ENCODE results near the gene IRF4.

IRF4 gene

GRCh38 chr6:391559-392440, at the start of gene IRF4:
Gene IRF4, plus strand, starts transcription at chr6:391752. Its CDS starts 1,401 bp downstream, at chr6:393153.
- no peak for TF ChIP-seq POLR2A (IDR thresholded peaks at IDR 0.05; ENCODE audit: low read depth, low read length)
- FAIRE-seq: no peak
- no peak for DNase-seq (ENCODE audit: insufficient read length, low spot score)

- no peak for TF ChIP-seq POLR2A (IDR thresholded peaks at IDR 0.05; ENCODE audit: low read depth, low read length)
- FAIRE-seq (no peak), DNase-seq (ENCODE audit: insufficient read length, low spot score) (no peak)
These were observed 49.4 kb upstream of the IRF4 start for GRCh38 chr6:341914-342831.

GRCh38 chr6:342832-343179, 48.7 kb upstream of the IRF4 start:
- no peak for FAIRE-seq
- no peak for DNase-seq (ENCODE audit: insufficient read length, low spot score)
- no peak for TF ChIP-seq POLR2A (IDR thresholded peaks at IDR 0.05; ENCODE audit: low read depth, low read length)

- DNase-seq (ENCODE audit: insufficient read length, low spot score) (no peak), FAIRE-seq (no peak)
- TF ChIP-seq POLR2A (IDR thresholded peaks at IDR 0.05; ENCODE audit: low read depth, low read length): no peak
These were observed 48.2 kb upstream of the IRF4 start for GRCh38 chr6:343226-343935.

GRCh38 chr6:343960-344815, 47.4 kb upstream of the IRF4 start:
- DNase-seq (ENCODE audit: insufficient read length, low spot score): no peak
- TF ChIP-seq POLR2A (IDR thresholded peaks at IDR 0.05; ENCODE audit: low read depth, low read length): no peak
- FAIRE-seq: no peak

GRCh38 chr6:344816-345340, 46.7 kb upstream of the IRF4 start:
- TF ChIP-seq POLR2A (IDR thresholded peaks at IDR 0.05; ENCODE audit: low read depth, low read length): no peak
- DNase-seq (ENCODE audit: insufficient read length, low spot score) (no peak), FAIRE-seq (no peak)

GRCh38 chr6:345747-346385, 45.7 kb upstream of the IRF4 start:
- no peak for TF ChIP-seq POLR2A (IDR thresholded peaks at IDR 0.05; ENCODE audit: low read depth, low read length)
- FAIRE-seq: no peak
- DNase-seq (ENCODE audit: insufficient read length, low spot score): no peak

GRCh38 chr6:346386-347030, 45.0 kb upstream of the IRF4 start:
- DNase-seq (ENCODE audit: insufficient read length, low spot score) (no peak), FAIRE-seq (no peak)
- no peak for TF ChIP-seq POLR2A (IDR thresholded peaks at IDR 0.05; ENCODE audit: low read depth, low read length)

- DNase-seq (ENCODE audit: insufficient read length, low spot score): no peak
- no peak for TF ChIP-seq POLR2A (IDR thresholded peaks at IDR 0.05; ENCODE audit: low read depth, low read length)
- no peak for FAIRE-seq
These were observed 44.3 kb upstream of the IRF4 start for GRCh38 chr6:347232-347631.

- DNase-seq (ENCODE audit: insufficient read length, low spot score): no peak
- no peak for TF ChIP-seq POLR2A (IDR thresholded peaks at IDR 0.05; ENCODE audit: low read depth, low read length)
- FAIRE-seq: no peak
These were observed 43.3 kb upstream of the IRF4 start for GRCh38 chr6:347951-348859.

- no peak for TF ChIP-seq POLR2A (IDR thresholded peaks at IDR 0.05; ENCODE audit: low read depth, low read length)
- DNase-seq (ENCODE audit: insufficient read length, low spot score): no peak
- FAIRE-seq: no peak
These were observed 42.6 kb upstream of the IRF4 start for GRCh38 chr6:348860-349396.
